SK-N-SH (cell line): Measurements from ENCODE around the gene KCNG4. TPM values are rescaled to one million over a fixed set of nuclear protein-coding genes. Genes with fewer than 3 reads are reported as not detected.

ENCODE experiments used
- CTCF ChIA-PET: fragments of 300-600, 350-600 bp; formaldehyde crosslinking; extraction: SDS; loops from one replicate; lab custom pipeline; 2021; lab: Yijun Ruan, JAX
- POLR2A ChIA-PET: fragments of 350-600 bp; sonication (Branson Sonifier 250); formaldehyde crosslinking; extraction: SDS; loops from one replicate; lab custom pipeline; 2020; ENCODE audit warnings: antibody characterized with exemption, inconsistent platforms; lab: Yijun Ruan, JAX
- DNase-seq: peaks from one replicate; pipeline ENCODE4 v3.0.0; 2012
- H2AFZ ChIP-seq: fragments of 200-600 bp; sonication (generic); 2 replicates; pipeline ENCODE4 v1.8.1; 2016; ENCODE audit warnings: antibody characterized with exemption, mild to moderate bottlenecking, low read depth
- H3F3A ChIP-seq: fragments of 200-600 bp; sonication (generic); replicated peaks from 2 replicates; pipeline ENCODE3; 2016; ENCODE audit warnings: antibody characterized with exemption, mild to moderate bottlenecking; ENCODE audit not compliant: insufficient read depth
- H3K27ac ChIP-seq, 2 experiments: fragments of 200-500 bp in 1 of 2; fragments of 200-600 bp in 1 of 2; sonication (Bioruptor generic) in 1 of 2; sonication (generic), shearing (Covaris generic) in 1 of 2; 2 replicates each; pipeline versions ENCODE4 v1.5.1 to v1.6.1; 2014 to 2016; ENCODE audit warnings: low read depth in 2 of 2, inconsistent platforms in 1 of 2, low read length in 1 of 2, mild to moderate bottlenecking in 1 of 2, mixed read lengths in 1 of 2
- H3K27me3 ChIP-seq: fragments of 200-600 bp; sonication (generic), shearing (Covaris generic); 2 replicates; pipeline ENCODE4 v1.6.1; 2016; ENCODE audit warnings: mixed run types; ENCODE audit not compliant: insufficient read depth
- H3K36me3 ChIP-seq, 2 experiments: fragments of 200-500 bp in 1 of 2; fragments of 200-600 bp in 1 of 2; sonication (Bioruptor generic) in 1 of 2; sonication (generic) in 1 of 2; replicated peaks in 1 of 2; 2 replicates each; pipeline versions ENCODE3 to v1.5.1; 2014 to 2016; ENCODE audit warnings: low read length in 1 of 2, mild to moderate bottlenecking in 1 of 2; ENCODE audit not compliant: insufficient read depth in 2 of 2, control insufficient read depth in 1 of 2
- H3K4me1 ChIP-seq, 2 experiments: fragments of 200-500 bp in 1 of 2; fragments of 200-600 bp in 1 of 2; sonication (Bioruptor generic) in 1 of 2; sonication (generic), shearing (Covaris generic) in 1 of 2; 2 replicates each; pipeline versions ENCODE4 v1.5.1 to v1.6.1; 2014 to 2016; ENCODE audit warnings: low read depth in 1 of 2, low read length in 1 of 2, mixed run types in 1 of 2; ENCODE audit not compliant: insufficient read depth in 2 of 2, control insufficient read depth in 1 of 2
- H3K4me2 ChIP-seq: fragments of 200-600 bp; sonication (generic), shearing (Covaris generic); 2 replicates; pipeline ENCODE4 v1.6.1; 2017; ENCODE audit warnings: mixed run types
- H3K4me3 ChIP-seq, 2 experiments: fragments of 200-500 bp in 1 of 2; fragments of 200-600 bp in 1 of 2; sonication (Bioruptor generic) in 1 of 2; sonication (generic), shearing (Covaris generic) in 1 of 2; 2 replicates each; pipeline versions ENCODE4 v1.5.1 to v1.8.1; 2014 to 2016; ENCODE audit warnings: low read depth in 2 of 2, inconsistent platforms in 1 of 2, low read length in 1 of 2, mild to moderate bottlenecking in 1 of 2, mixed read lengths in 1 of 2, moderate library complexity in 1 of 2
- H3K79me2 ChIP-seq: fragments of 200-600 bp; sonication (generic); 2 replicates; pipeline ENCODE4 v1.8.1; 2017; ENCODE audit warnings: mild to moderate bottlenecking; ENCODE audit not compliant: insufficient read depth
- H3K9ac ChIP-seq: fragments of 200-600 bp; sonication (generic); 2 replicates; pipeline ENCODE4 v1.6.1; 2017; ENCODE audit warnings: mixed run types
- H3K9me2 ChIP-seq: fragments of 200-600 bp; sonication (generic); 2 replicates; pipeline ENCODE4 v1.6.1; 2017; ENCODE audit warnings: mixed run types
- H3K9me3 ChIP-seq: fragments of 200-600 bp; sonication (generic); 2 replicates; pipeline ENCODE4 v1.6.1; 2017; ENCODE audit warnings: mixed run types, mild to moderate bottlenecking, moderate library complexity
- H4K20me1 ChIP-seq: fragments of 200-600 bp; sonication (generic); 2 replicates; pipeline ENCODE4 v1.6.1; 2017; ENCODE audit warnings: mild to moderate bottlenecking, mixed run types; ENCODE audit not compliant: insufficient read depth
- CHD2 ChIP-seq: fragments of 150-350 bp; IDR thresholded peaks from 2 replicates; pipeline ENCODE4 v1.6.1; 2018; ENCODE audit warnings: low read length; ENCODE audit not compliant: partially characterized antibody
- ELF1 ChIP-seq: IDR thresholded peaks from 2 replicates; pipeline ENCODE4 v1.4.0; 2012
- EZH2phosphoT487 ChIP-seq: fragments of 200-600 bp; sonication (generic); IDR thresholded peaks from 2 replicates; pipeline ENCODE4 v1.6.1; 2017; ENCODE audit warnings: low read depth, mixed run types, mild to moderate bottlenecking, antibody characterized with exemption, moderate library complexity, borderline replicate concordance
- FOXJ3 ChIP-seq: sonication (generic); formaldehyde crosslinking; IDR thresholded peaks from 2 replicates; pipeline ENCODE4 v1.5.1; 2020; ENCODE audit warnings: mild to moderate bottlenecking, missing genetic modification reagents
- GABPA ChIP-seq: IDR thresholded peaks from 2 replicates; pipeline ENCODE4 v1.4.0; 2012; ENCODE audit warnings: low read depth, mild to moderate bottlenecking
- GATA2 ChIP-seq: sonication (generic); formaldehyde crosslinking; IDR thresholded peaks from 2 replicates; pipeline ENCODE4 v1.5.0; 2020; ENCODE audit warnings: mild to moderate bottlenecking, missing genetic modification reagents
- MXI1 ChIP-seq: IDR thresholded peaks from 2 replicates; pipeline ENCODE4 v1.6.1; 2012; ENCODE audit warnings: mild to moderate bottlenecking, low read depth, low read length, improper control_type of control experiment
- NFIC ChIP-seq: IDR thresholded peaks from 2 replicates; pipeline ENCODE4 v1.4.0; 2012; ENCODE audit warnings: borderline replicate concordance
- NRF1 ChIP-seq: IDR thresholded peaks from 2 replicates; pipeline ENCODE4 v1.6.1; 2012; ENCODE audit warnings: low read depth, mild to moderate bottlenecking, low read length
- RAD21 ChIP-seq: IDR thresholded peaks from 2 replicates; pipeline ENCODE4 v1.6.1; 2012; ENCODE audit warnings: mild to moderate bottlenecking, low read length
- RCOR1 ChIP-seq: fragments of 150-350 bp; IDR thresholded peaks from 2 replicates; pipeline ENCODE4 v1.6.1; 2017; ENCODE audit warnings: antibody characterized with exemption, low read length
- RFX5 ChIP-seq: IDR thresholded peaks from 2 replicates; pipeline ENCODE4 v1.6.1; 2012; ENCODE audit warnings: mild to moderate bottlenecking, improper control_type of control experiment, low read length
- SIN3A ChIP-seq: IDR thresholded peaks from 2 replicates; pipeline ENCODE4 v1.6.1; 2012; ENCODE audit warnings: low read depth, mild to moderate bottlenecking, low read length, moderate library complexity, borderline replicate concordance
- SMC3 ChIP-seq: IDR thresholded peaks from 2 replicates; pipeline ENCODE4 v1.6.1; 2012; ENCODE audit warnings: low read depth, low read length, improper control_type of control experiment
- TAF1 ChIP-seq: IDR thresholded peaks from 2 replicates; pipeline ENCODE4 v1.6.1; 2012; ENCODE audit warnings: low read depth, mild to moderate bottlenecking, low read length, moderate library complexity, borderline replicate concordance
- TCF12 ChIP-seq: IDR thresholded peaks from 2 replicates; pipeline ENCODE4 v1.4.0; 2012
- TEAD4 ChIP-seq: IDR thresholded peaks from 2 replicates; pipeline ENCODE4 v1.4.0; 2012; ENCODE audit warnings: mild to moderate bottlenecking, borderline replicate concordance; ENCODE audit not compliant: insufficient read depth
- YY1 ChIP-seq: IDR thresholded peaks from 2 replicates; pipeline ENCODE4 v1.4.0; 2012; ENCODE audit warnings: low read depth, mild to moderate bottlenecking
- WGBS: methylation state at CpG from one replicate; pipeline ENCODE4 v1.1.6; 2017; ENCODE audit warnings: low lambda C conversion rate; 5-methylcytosine and 5-hydroxymethylcytosine counted together
- polyA plus RNA-seq, 3 experiments: library from polyadenylated mRNA; depleted of rRNA; stranded (reverse); fragments of >200 nt; gene quantifications; 2 replicates each; pipeline ENCODE4 v1.2.3, GENCODE V29; 2012
- TF ChIP-seq, protein P1 (sequence below): IDR thresholded peaks from 2 replicates; pipeline ENCODE4 v1.6.1; 2012; ENCODE audit warnings: mild to moderate bottlenecking, low read depth, low read length, moderate library complexity
- TF ChIP-seq, protein P2 (sequence below): IDR thresholded peaks from 2 replicates; pipeline ENCODE4 v1.4.0; 2012; ENCODE audit warnings: low read depth, borderline replicate concordance

Gene KCNG4
- polyA plus RNA-seq, 1 of the 3 experiments (the other 2 are of a cell fraction): not detected

DNA sequence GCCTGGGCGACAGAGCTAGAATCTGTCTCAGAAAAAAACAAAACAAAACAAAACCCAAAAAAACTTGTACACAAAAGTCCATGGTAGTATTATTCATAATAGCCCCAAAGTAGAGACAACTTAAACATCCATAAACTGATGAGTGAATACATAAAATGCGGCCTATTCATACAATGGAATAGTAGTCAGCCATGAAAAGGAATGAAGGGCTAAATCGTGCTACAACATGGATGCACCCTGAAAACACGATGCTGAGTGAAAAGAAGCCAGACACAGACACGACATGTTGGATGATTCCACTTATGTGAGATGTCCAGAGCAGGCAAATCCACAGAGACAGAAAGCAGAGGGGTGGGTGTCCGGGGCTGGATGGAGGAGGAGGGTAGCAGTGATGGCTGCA is 12.3 kb downstream of the KCNG4 start:
- Histone ChIP-seq H3K4me3 (no peak overlapping the region), H3F3A (peaks cover 3% of the 10 kb centered on the region), H3K4me1 (peaks cover 5 to 21% of the 10 kb centered on the region in 2 experiments; a peak in 2 of 4 replicates), H2AFZ (peak overlapping the region; percentile 59; the same call in 1 of the 2 replicates), H3K27ac (peak overlapping the region in 1 of 2 experiments; percentile 76; a peak in 2 of 4 replicates), H3K36me3 (no peaks in the 10 kb centered on the region), H3K27me3 (no peaks in the 10 kb centered on the region), H3K79me2 (no peaks in the 10 kb centered on the region), H3K4me2 (peak overlapping the region; percentile 74), H3K9me2 (no peaks in the 10 kb centered on the region), H3K9me3 (no peaks in the 10 kb centered on the region), H4K20me1 (no peaks in the 10 kb centered on the region), H3K9ac (0 out of 2 replicates have a peak overlapping the region, but pooled peaks have one; percentile 0)
- WGBS: 86% methylated on average over 6 of the region's 6 CpGs
- ChIA-PET CTCF (no interaction called here), POLR2A (no interaction called here)
- no peak for DNase-seq
- TF ChIP-seq GABPA (no peak), YY1 (no peak), SIN3A (no peak), ELF1 (no peak), NRF1 (no peak), RCOR1 (no peak), TAF1 (no peak), EZH2phosphoT487 (no peak), RAD21 (no peak), RFX5 (no peak), TEAD4 (no peak), TCF12 (no peak), SMC3 (no peak), NFIC (no peak), CHD2 (no peak), MXI1 (no peak), GATA2 (CRISPR knock-in tag) (no peak), FOXJ3 (CRISPR knock-in tag) (no peak)
- TF ChIP-seq, protein P1, sequence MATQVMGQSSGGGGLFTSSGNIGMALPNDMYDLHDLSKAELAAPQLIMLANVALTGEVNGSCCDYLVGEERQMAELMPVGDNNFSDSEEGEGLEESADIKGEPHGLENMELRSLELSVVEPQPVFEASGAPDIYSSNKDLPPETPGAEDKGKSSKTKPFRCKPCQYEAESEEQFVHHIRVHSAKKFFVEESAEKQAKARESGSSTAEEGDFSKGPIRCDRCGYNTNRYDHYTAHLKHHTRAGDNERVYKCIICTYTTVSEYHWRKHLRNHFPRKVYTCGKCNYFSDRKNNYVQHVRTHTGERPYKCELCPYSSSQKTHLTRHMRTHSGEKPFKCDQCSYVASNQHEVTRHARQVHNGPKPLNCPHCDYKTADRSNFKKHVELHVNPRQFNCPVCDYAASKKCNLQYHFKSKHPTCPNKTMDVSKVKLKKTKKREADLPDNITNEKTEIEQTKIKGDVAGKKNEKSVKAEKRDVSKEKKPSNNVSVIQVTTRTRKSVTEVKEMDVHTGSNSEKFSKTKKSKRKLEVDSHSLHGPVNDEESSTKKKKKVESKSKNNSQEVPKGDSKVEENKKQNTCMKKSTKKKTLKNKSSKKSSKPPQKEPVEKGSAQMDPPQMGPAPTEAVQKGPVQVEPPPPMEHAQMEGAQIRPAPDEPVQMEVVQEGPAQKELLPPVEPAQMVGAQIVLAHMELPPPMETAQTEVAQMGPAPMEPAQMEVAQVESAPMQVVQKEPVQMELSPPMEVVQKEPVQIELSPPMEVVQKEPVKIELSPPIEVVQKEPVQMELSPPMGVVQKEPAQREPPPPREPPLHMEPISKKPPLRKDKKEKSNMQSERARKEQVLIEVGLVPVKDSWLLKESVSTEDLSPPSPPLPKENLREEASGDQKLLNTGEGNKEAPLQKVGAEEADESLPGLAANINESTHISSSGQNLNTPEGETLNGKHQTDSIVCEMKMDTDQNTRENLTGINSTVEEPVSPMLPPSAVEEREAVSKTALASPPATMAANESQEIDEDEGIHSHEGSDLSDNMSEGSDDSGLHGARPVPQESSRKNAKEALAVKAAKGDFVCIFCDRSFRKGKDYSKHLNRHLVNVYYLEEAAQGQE: no peak
- TF ChIP-seq, protein P2, sequence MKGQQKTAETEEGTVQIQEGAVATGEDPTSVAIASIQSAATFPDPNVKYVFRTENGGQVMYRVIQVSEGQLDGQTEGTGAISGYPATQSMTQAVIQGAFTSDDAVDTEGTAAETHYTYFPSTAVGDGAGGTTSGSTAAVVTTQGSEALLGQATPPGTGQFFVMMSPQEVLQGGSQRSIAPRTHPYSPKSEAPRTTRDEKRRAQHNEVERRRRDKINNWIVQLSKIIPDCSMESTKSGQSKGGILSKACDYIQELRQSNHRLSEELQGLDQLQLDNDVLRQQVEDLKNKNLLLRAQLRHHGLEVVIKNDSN: no peak
